ENCODE data around the gene SMG1. TPM values are rescaled to one million over a fixed set of nuclear protein-coding genes. Genes with fewer than 3 reads are reported as not detected.

SMG1 gene
- total RNA-seq, 1 experiment from 2014 or later = 72.7 TPM

DNA sequence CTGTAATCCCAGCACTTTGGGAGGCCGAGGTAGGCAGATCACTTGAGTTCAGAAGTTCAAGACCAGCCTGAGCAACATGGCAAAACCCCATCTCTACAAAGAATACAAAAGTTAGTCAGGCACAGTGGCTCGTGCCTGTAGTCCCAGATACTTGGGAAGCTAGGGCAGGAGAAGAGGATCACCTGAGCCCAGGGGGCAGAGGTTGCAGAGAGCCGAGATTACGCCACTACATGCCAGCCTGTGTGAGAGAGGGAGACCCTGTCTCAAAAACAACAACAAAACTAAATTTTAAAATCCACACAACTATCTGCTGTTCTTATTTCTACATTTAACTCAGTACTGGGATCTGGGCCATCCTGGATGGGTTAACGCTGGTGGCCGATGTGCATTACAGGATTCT, 83.6 kb downstream of the SMG1 start:
- intact Hi-C loops (cut with micrococcal nuclease) = no loop called here
- no peaks in the 10 kb centered on the region for H3K27me3 ChIP-seq (ENCODE audit: insufficient read depth, low read length)
- ATAC-seq (no peak), DNase-seq (ENCODE audit: low read depth, low spot score) (no peak)
- H3K4me3 ChIP-seq (replicated peaks in 1 of 2; ENCODE audit: low read depth in 1 of 2, low read length in 2 of 2) = no peak overlapping the region
- no peaks in the 10 kb centered on the region for H3K4me1 ChIP-seq (ENCODE audit: control insufficient read depth in 1 of 2, insufficient read depth in 2 of 2, low read length in 2 of 2)
- TF ChIP-seq ZFX (IDR thresholded peaks at IDR 0.05) (no peak), SRF (IDR thresholded peaks at IDR 0.05; ENCODE audit: low read depth) (no peak), FOSL1 (IDR thresholded peaks at IDR 0.05; ENCODE audit: low read depth) (no peak), YY1 (IDR thresholded peaks at IDR 0.05; ENCODE audit: extremely low read depth, insufficient replicate concordance, low read depth, low read length) (no peak), RAD21 (IDR thresholded peaks at IDR 0.05; ENCODE audit: low read depth) (no peak), ELF1 (IDR thresholded peaks at IDR 0.05; ENCODE audit: borderline replicate concordance, low read depth) (no peak), ZNF274 (IDR thresholded peaks at IDR 0.05; ENCODE audit: low read depth, low read length) (no peak)
- no peak overlapping the region for H2AFZ ChIP-seq (ENCODE audit: low read depth, low read length, poor library complexity, severe bottlenecking)
- BruUV-seq (replicated peaks) = no TSS peak
- ChIA-PET RAD21 (ENCODE audit: low non-redundant PET in 1 of 2, low total read pairs in 2 of 2, uncharacterized antibody in 2 of 2, unreplicated experiment in 2 of 2) (no interaction called here), POLR2A (no interaction called here), CTCF (no interaction called here)
- H3K36me3 ChIP-seq (ENCODE audit: control insufficient read depth in 1 of 2, insufficient read depth in 2 of 2, low read length in 2 of 2) = peaks cover 65 to 69% of the 10 kb centered on the region in 2 experiments
- H4K20me1 ChIP-seq (ENCODE audit: insufficient read depth) = no peaks in the 10 kb centered on the region; the same call in 1 of the 2 replicates
- no peaks in the 10 kb centered on the region for H3K9me2 ChIP-seq (ENCODE audit: insufficient read depth)
- no peak overlapping the region for H3K4me2 ChIP-seq (ENCODE audit: low read length)
- peaks cover 28% of the 10 kb centered on the region; the same call in 1 of the 2 replicates for H3K79me2 ChIP-seq (ENCODE audit: insufficient read depth, low read length)
- no peak overlapping the region for H3K27ac ChIP-seq (ENCODE audit: low read depth, low read length)
- no peaks in the 10 kb centered on the region for H3K9me3 ChIP-seq (ENCODE audit: control insufficient read depth in 1 of 2, insufficient read depth in 1 of 2, low read depth in 1 of 2, low read length in 2 of 2)
- no peak overlapping the region for H3K9ac ChIP-seq (ENCODE audit: low read length)

DNA sequence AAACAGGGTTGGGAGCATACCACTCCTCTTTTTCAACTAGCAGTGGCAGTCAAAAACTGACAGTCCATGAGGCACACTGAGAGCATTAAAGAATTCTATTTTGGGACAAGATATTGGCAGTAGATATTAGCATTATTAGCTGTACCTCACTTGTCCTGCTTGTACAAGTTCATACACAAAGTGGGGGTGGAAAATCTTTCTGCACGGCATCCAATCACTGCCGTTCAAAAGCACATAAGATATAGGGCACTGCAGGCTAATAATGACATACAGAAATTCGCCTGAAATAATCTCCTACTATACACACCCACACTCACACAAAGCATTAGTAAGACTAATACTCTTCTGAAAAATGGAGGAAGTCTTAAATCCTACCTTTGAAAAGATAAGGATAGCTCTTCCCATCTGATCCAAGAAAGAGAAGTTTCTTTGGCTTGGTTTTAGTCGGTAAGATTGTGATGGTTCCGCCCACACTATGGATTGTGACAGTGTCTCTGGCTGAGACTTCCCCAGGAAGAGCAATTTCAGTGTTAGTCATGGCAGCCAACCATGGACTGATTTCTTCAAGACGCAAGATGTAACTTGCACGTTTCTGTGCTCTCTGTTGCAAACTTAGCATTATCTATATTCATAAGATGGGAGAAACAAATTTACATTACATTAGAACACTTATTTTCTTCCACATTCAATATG, 84.2 kb downstream of the SMG1 start:
- ChIA-PET CTCF (no interaction called here), RAD21 (ENCODE audit: low non-redundant PET in 1 of 2, low total read pairs in 2 of 2, uncharacterized antibody in 2 of 2, unreplicated experiment in 2 of 2) (no interaction called here), POLR2A (no interaction called here)
- no TSS peak for BruUV-seq (replicated peaks)
- Histone ChIP-seq H3K27ac (ENCODE audit: low read depth, low read length) (no peak overlapping the region), H3K79me2 (ENCODE audit: insufficient read depth, low read length) (peaks cover 26% of the 10 kb centered on the region; the same call in 1 of the 2 replicates), H3K9ac (ENCODE audit: low read length) (no peak overlapping the region), H3K9me3 (ENCODE audit: control insufficient read depth in 1 of 2, insufficient read depth in 1 of 2, low read depth in 1 of 2, low read length in 2 of 2) (no peaks in the 10 kb centered on the region), H2AFZ (ENCODE audit: low read depth, low read length, poor library complexity, severe bottlenecking) (no peak overlapping the region), H3K9me2 (ENCODE audit: insufficient read depth) (no peaks in the 10 kb centered on the region), H3K36me3 (ENCODE audit: control insufficient read depth in 1 of 2, insufficient read depth in 2 of 2, low read length in 2 of 2) (peaks cover 63 to 68% of the 10 kb centered on the region in 2 experiments), H3K4me2 (ENCODE audit: low read length) (no peak overlapping the region), H3K4me1 (ENCODE audit: control insufficient read depth in 1 of 2, insufficient read depth in 2 of 2, low read length in 2 of 2) (no peaks in the 10 kb centered on the region), H3K4me3 (replicated peaks in 1 of 2; ENCODE audit: low read depth in 1 of 2, low read length in 2 of 2) (no peak overlapping the region), H3K27me3 (ENCODE audit: insufficient read depth, low read length) (no peaks in the 10 kb centered on the region), H4K20me1 (ENCODE audit: insufficient read depth) (no peaks in the 10 kb centered on the region; the same call in 1 of the 2 replicates)
- intact Hi-C loops (cut with micrococcal nuclease) = no loop called here
- ATAC-seq (no peak), DNase-seq (ENCODE audit: low read depth, low spot score) (no peak)
- TF ChIP-seq SIN3A (IDR thresholded peaks at IDR 0.05; ENCODE audit: low read depth) (no peak), EGR1 (IDR thresholded peaks at IDR 0.05; ENCODE audit: low read depth) (no peak), CEBPB (IDR thresholded peaks at IDR 0.05; ENCODE audit: low read depth) (no peak), FOSL1 (IDR thresholded peaks at IDR 0.05; ENCODE audit: low read depth) (no peak), ELF1 (IDR thresholded peaks at IDR 0.05; ENCODE audit: borderline replicate concordance, low read depth) (no peak), YY1 (IDR thresholded peaks at IDR 0.05; ENCODE audit: extremely low read depth, insufficient replicate concordance, low read depth, low read length) (no peak), RAD21 (IDR thresholded peaks at IDR 0.05; ENCODE audit: low read depth) (no peak), CBX3 (IDR thresholded peaks at IDR 0.05; ENCODE audit: low read depth) (no peak), EZH2phosphoT487 (IDR thresholded peaks at IDR 0.05; ENCODE audit: borderline replicate concordance) (no peak), SP1 (IDR thresholded peaks at IDR 0.05; ENCODE audit: low read depth) (no peak)
- TF ChIP-seq, protein P1, sequence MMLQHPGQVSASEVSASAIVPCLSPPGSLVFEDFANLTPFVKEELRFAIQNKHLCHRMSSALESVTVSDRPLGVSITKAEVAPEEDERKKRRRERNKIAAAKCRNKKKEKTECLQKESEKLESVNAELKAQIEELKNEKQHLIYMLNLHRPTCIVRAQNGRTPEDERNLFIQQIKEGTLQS (IDR thresholded peaks at IDR 0.05) = no peak
- TF ChIP-seq, protein P2, sequence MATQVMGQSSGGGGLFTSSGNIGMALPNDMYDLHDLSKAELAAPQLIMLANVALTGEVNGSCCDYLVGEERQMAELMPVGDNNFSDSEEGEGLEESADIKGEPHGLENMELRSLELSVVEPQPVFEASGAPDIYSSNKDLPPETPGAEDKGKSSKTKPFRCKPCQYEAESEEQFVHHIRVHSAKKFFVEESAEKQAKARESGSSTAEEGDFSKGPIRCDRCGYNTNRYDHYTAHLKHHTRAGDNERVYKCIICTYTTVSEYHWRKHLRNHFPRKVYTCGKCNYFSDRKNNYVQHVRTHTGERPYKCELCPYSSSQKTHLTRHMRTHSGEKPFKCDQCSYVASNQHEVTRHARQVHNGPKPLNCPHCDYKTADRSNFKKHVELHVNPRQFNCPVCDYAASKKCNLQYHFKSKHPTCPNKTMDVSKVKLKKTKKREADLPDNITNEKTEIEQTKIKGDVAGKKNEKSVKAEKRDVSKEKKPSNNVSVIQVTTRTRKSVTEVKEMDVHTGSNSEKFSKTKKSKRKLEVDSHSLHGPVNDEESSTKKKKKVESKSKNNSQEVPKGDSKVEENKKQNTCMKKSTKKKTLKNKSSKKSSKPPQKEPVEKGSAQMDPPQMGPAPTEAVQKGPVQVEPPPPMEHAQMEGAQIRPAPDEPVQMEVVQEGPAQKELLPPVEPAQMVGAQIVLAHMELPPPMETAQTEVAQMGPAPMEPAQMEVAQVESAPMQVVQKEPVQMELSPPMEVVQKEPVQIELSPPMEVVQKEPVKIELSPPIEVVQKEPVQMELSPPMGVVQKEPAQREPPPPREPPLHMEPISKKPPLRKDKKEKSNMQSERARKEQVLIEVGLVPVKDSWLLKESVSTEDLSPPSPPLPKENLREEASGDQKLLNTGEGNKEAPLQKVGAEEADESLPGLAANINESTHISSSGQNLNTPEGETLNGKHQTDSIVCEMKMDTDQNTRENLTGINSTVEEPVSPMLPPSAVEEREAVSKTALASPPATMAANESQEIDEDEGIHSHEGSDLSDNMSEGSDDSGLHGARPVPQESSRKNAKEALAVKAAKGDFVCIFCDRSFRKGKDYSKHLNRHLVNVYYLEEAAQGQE (IDR thresholded peaks at IDR 0.05; ENCODE audit: low read depth) = no peak
- TF ChIP-seq, protein P3, sequence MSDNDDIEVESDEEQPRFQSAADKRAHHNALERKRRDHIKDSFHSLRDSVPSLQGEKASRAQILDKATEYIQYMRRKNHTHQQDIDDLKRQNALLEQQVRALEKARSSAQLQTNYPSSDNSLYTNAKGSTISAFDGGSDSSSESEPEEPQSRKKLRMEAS (IDR thresholded peaks at IDR 0.05) = no peak

All from HCT116 (cell line).